Stomach (tissue), 9 donors: ENCODE results near the gene VIPR2. TPM values are rescaled to one million over a fixed set of nuclear protein-coding genes. Genes with fewer than 3 reads are reported as not detected.
"Not testable (repeated sequence)": the region's sequence is repeated elsewhere in the genome, so short reads cannot be mapped to it uniquely, and the experiment has no call there.

Experiments
- DNase-seq, 2 donors: peaks; one replicate each; pipeline versions ENCODE4 v3.0.0 to v3.0.0-alpha.2; 2013 to 2019
- H3K27ac ChIP-seq, 5 donors: fragments of 200-600 bp in 4 of 5; sonication (generic) in 4 of 5; one replicate each; pipeline ENCODE4 v1.5.1; 2013 to 2019; ENCODE audit warnings: mild to moderate bottlenecking in 1 of 5, moderate library complexity in 1 of 5
- H3K27me3 ChIP-seq, 3 donors: fragments of 200-600 bp; sonication (generic); one replicate each; pipeline ENCODE4 v1.5.1; 2017 to 2019; ENCODE audit warnings: mixed run types in 1 of 3
- H3K36me3 ChIP-seq, 4 donors: fragments of 200-600 bp; sonication (generic); 1 replicate in 3 of 4; 2 replicates in 1 of 4; pipeline ENCODE4 v1.5.1; 2016 to 2019
- H3K4me1 ChIP-seq, 4 donors: fragments of 200-600 bp; sonication (generic); one replicate each; pipeline ENCODE4 v1.5.1; 2016 to 2019
- H3K4me3 ChIP-seq, 4 donors: fragments of 200-600 bp; sonication (generic) in 3 of 4; one replicate each; pipeline ENCODE4 v1.5.1; 2016 to 2019; ENCODE audit warnings: mild to moderate bottlenecking in 1 of 4
- H3K9me3 ChIP-seq, 4 donors: fragments of 200-600 bp; sonication (generic); one replicate each; pipeline ENCODE4 v1.5.1; 2016 to 2019
- CTCF ChIP-seq, 7 experiments: fragments of 450-650 bp in 4 of 7; fragments of 200-600 bp in 3 of 7; sonication (generic) in 3 of 7; IDR thresholded peaks; one replicate each; pipeline ENCODE4 v1.5.1; 2016 to 2019; ENCODE audit warnings: antibody characterized with exemption in 7 of 7, control low read depth in 2 of 7, mild to moderate bottlenecking in 1 of 7
- EP300 ChIP-seq: sonication (generic); formaldehyde crosslinking; IDR thresholded peaks from one replicate; pipeline ENCODE4 v1.6.1; 2017; ENCODE audit warnings: antibody characterized with exemption
- POLR2A ChIP-seq, 4 donors: fragments of 450-650 bp; IDR thresholded peaks; one replicate each; pipeline ENCODE4 v1.6.1; 2016; ENCODE audit warnings: antibody characterized with exemption in 4 of 4, control low read depth in 2 of 4, mild to moderate bottlenecking in 1 of 4, moderate library complexity in 1 of 4
- POLR2AphosphoS5 ChIP-seq, 3 donors: sonication (generic); formaldehyde crosslinking; IDR thresholded peaks; one replicate each; pipeline ENCODE4 v1.6.1; 2016; ENCODE audit warnings: antibody characterized with exemption in 3 of 3
- WGBS, 5 donors: extraction: QIAGEN DNeasy Blood & Tissue Kit in 3 of 5; methylation state at CpG; one replicate each; pipeline versions ENCODE4 v1.1.5 to v1.1.7; 2013 to 2018; 5-methylcytosine and 5-hydroxymethylcytosine counted together
- intact Hi-C: fragments of 100-400 bp; cut with DNase I; formaldehyde crosslinking; loops from one replicate; pipeline ENCODE4 v1.15.1; 2023; ENCODE audit warnings: low total_unique reads
- polyA plus RNA-seq, 3 donors: library from polyadenylated mRNA; stranded (reverse); fragments of 200-250 nt; gene quantifications; one replicate each; pipeline ENCODE4 v1.2.3, GENCODE V29; 2013
- total RNA-seq, 5 donors: library from RNA; depleted of rRNA; stranded (reverse); fragments of >200 nt; gene quantifications; one replicate each; pipeline versions ENCODE4 v1.1.0 to v1.2.3, GENCODE V29; 2014 to 2016
- donor health status: healthy with polysubstance abuse.
- donor health status: Bipolar disorder and iron deficiency.
- donor health status: healthy.

Gene VIPR2
- total and polyA plus RNA-seq, 8 donors, result 1.2 to 25.4 (median 4.6) TPM

- peak in 1 of 2 donors; percentile 7 for DNase-seq
These were observed 8.2 kb downstream of the VIPR2 start for GRCh38 chr7:159136442-159136841.

GRCh38 chr7:159136013-159136412 lies 8.7 kb downstream of the VIPR2 start:
- no peak overlapping the region for H3K4me3 ChIP-seq
- peaks cover 0 to 3% (median 0%) of the 10 kb centered on the region in 3 donors for H3K27me3 ChIP-seq
- no peaks in the 10 kb centered on the region for H3K9me3 ChIP-seq
- H3K27ac ChIP-seq, result peak overlapping the region in 1 of 5 donors; percentile 11
- no peak for TF ChIP-seq POLR2AphosphoS5 (IDR thresholded peaks at IDR 0.05)
- WGBS, 5 donors, result 84 to 90% (median 84%) methylated on average over 8 of the region's 8 CpGs
- peak in 1 of 2 donors; percentile 1 for DNase-seq
- H3K4me1 ChIP-seq, result peaks cover 0 to under 1% (median 0%) of the 10 kb centered on the region in 4 donors
- H3K36me3 ChIP-seq, result peaks cover 0 to 26% (median 0%) of the 10 kb centered on the region in 4 donors
- intact Hi-C loops, result no loop called here

More at GRCh38 chr7:159136442-159136841, 8.2 kb downstream of the VIPR2 start:
- intact Hi-C loops, result no loop called here
- Histone ChIP-seq H3K9me3 (no peaks in the 10 kb centered on the region), H3K27me3 (peaks cover 0 to 6% (median 0%) of the 10 kb centered on the region in 3 donors), H3K36me3 (peaks cover 0 to 26% (median 0%) of the 10 kb centered on the region in 4 donors), H3K4me3 (no peak overlapping the region), H3K4me1 (peaks cover 0 to 5% (median 0%) of the 10 kb centered on the region in 4 donors), H3K27ac (no peak overlapping the region)
- no peak for TF ChIP-seq CTCF (IDR thresholded peaks at IDR 0.05)
- TF ChIP-seq EP300, result no peak
- TF ChIP-seq POLR2AphosphoS5 (IDR thresholded peaks at IDR 0.05), result no peak
- no peak for TF ChIP-seq POLR2A (IDR thresholded peaks at IDR 0.05)
- 73 to 88% (median 76%) methylated on average over 6 to 7 of the region's 7 CpGs for WGBS, 5 donors

- H3K27ac ChIP-seq, H3K9me3 ChIP-seq, H3K4me1 ChIP-seq, H3K27me3 ChIP-seq, H3K36me3 ChIP-seq, H3K4me3 ChIP-seq, intact Hi-C loops: not testable (repeated sequence)
- DNase-seq, result peak in 1 of 2 donors; percentile 13
- 71 to 89% (median 84%) methylated on average over 6 to 13 of the region's 14 CpGs for WGBS, 5 donors
These were observed 11.8 kb downstream of the VIPR2 start for GRCh38 chr7:159132670-159133443.

- 53 to 67% (median 63%) methylated on average over 8 of the region's 8 CpGs for WGBS, 5 donors
- no peak overlapping the region for H3K27ac ChIP-seq
- intact Hi-C loops, result no loop called here
- H3K4me1 ChIP-seq, result peaks cover 0 to 12% (median 5%) of the 10 kb centered on the region in 4 donors
- no peak overlapping the region for H3K4me3 ChIP-seq
- no peaks in the 10 kb centered on the region for H3K36me3 ChIP-seq
- DNase-seq, result no peak
- TF ChIP-seq POLR2A (IDR thresholded peaks at IDR 0.05) (no peak), EP300 (no peak), CTCF (IDR thresholded peaks at IDR 0.05) (no peak), POLR2AphosphoS5 (IDR thresholded peaks at IDR 0.05) (no peak)
- no peaks in the 10 kb centered on the region for H3K27me3 ChIP-seq
- no peaks in the 10 kb centered on the region for H3K9me3 ChIP-seq
These were observed 13.8 kb downstream of the VIPR2 start for GRCh38 chr7:159130820-159131219.

GRCh38 chr7:159130199-159130775 lies 14.4 kb downstream of the VIPR2 start:
- intact Hi-C loops, result no loop called here
- no peaks in the 10 kb centered on the region for H3K36me3 ChIP-seq
- peaks cover 0 to 14% (median 5%) of the 10 kb centered on the region in 4 donors for H3K4me1 ChIP-seq
- DNase-seq, result no peak
- no peaks in the 10 kb centered on the region for H3K9me3 ChIP-seq
- H3K27ac ChIP-seq, result no peak overlapping the region
- no peak overlapping the region for H3K4me3 ChIP-seq
- H3K27me3 ChIP-seq, result no peaks in the 10 kb centered on the region
- 76 to 80% (median 77%) methylated on average over 9 of the region's 9 CpGs for WGBS, 5 donors
- TF ChIP-seq POLR2AphosphoS5 (IDR thresholded peaks at IDR 0.05) (no peak), POLR2A (IDR thresholded peaks at IDR 0.05) (no peak), CTCF (IDR thresholded peaks at IDR 0.05) (no peak), EP300 (no peak)
